Duodenal mucosa (tissue), 2 donors: ENCODE results near the gene OR4C16.

Source experiments
- H3K27ac ChIP-seq: one replicate; pipeline ENCODE4 v1.7.0; 2013; ENCODE audit warnings: low read depth, low read length
- H3K27me3 ChIP-seq, 2 donors: one replicate each; pipeline ENCODE4 v1.7.0; 2013; ENCODE audit warnings: low read length in 2 of 2, control low read depth in 1 of 2; ENCODE audit not compliant: insufficient read depth in 2 of 2, control insufficient read depth in 1 of 2
- H3K36me3 ChIP-seq, 2 donors: one replicate each; pipeline ENCODE4 v1.7.0; 2013; ENCODE audit warnings: low read length in 2 of 2, control low read depth in 1 of 2; ENCODE audit not compliant: insufficient read depth in 2 of 2, control insufficient read depth in 1 of 2
- H3K4me1 ChIP-seq, 2 donors: one replicate each; pipeline ENCODE4 v1.7.0; 2013; ENCODE audit warnings: low read length in 2 of 2, control low read depth in 1 of 2; ENCODE audit not compliant: insufficient read depth in 2 of 2, control insufficient read depth in 1 of 2
- H3K4me3 ChIP-seq, 2 donors: one replicate each; pipeline ENCODE4 v1.7.0; 2013; ENCODE audit warnings: low read length in 2 of 2, low read depth in 1 of 2
- H3K9ac ChIP-seq, 2 donors: one replicate each; pipeline ENCODE4 v1.7.0; 2013; ENCODE audit warnings: low read length in 2 of 2, low read depth in 1 of 2
- H3K9me3 ChIP-seq, 2 donors: one replicate each; pipeline ENCODE4 v1.7.0; 2013; ENCODE audit warnings: low read length in 2 of 2, control low read depth in 1 of 2; ENCODE audit not compliant: control insufficient read depth in 1 of 2

Gene OR4C16

DNA sequence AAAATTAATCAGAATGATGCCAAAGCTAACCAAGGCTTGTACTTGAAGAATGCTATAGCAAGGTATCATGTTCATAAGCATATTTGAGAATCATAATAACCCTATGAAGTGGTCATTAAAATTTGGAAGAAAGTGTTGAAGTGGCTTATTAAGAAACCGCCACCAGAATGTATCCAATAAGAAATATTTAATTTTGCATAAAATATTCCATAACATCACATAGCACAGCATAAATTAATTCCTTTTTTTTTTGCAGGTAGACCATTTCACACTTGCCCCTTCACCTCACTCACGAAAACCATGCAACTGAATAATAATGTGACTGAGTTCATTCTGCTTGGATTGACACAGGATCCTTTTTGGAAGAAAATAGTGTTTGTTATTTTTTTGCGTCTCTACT, at the start of gene OR4C16:
Gene OR4C16 (plus strand): TSS at position 301 of the 400 bp plus-strand sequence. CDS start 0 bp downstream, at position 301.
- Histone ChIP-seq H3K4me3 (no peak within 1 kb of the TSS), H3K4me1 (no peaks in the 10 kb centered on the region), H3K36me3 (no peaks in the 10 kb centered on the region), H3K9me3 (peaks cover 9 to 22% of the 10 kb centered on the region in 2 donors), H3K9ac (no peak within 1 kb of the TSS), H3K27me3 (no peaks in the 10 kb centered on the region), H3K27ac (no peak within 1 kb of the TSS)

DNA sequence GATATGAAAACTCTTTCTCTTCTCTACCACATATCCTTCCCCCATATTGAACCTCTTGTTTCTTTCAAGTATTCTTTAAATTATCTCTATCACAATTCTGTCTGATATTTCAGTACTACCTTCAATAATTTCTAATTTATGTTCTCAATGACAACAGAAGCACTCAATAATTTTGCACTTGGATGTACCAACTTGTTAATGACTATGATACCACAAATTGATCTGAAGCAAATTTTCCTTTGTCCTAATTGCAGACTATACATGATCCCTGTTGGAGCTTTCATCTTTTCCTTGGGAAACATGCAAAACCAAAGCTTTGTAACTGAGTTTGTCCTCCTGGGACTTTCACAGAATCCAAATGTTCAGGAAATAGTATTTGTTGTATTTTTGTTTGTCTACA, 17.8 kb upstream of the OR4C16 start, which contains the start of gene OR4C15:
Gene OR4C15 (plus strand): TSS at position 301 of the 400 bp plus-strand sequence. CDS start 0 bp downstream, at position 301.
- H3K4me3 ChIP-seq: no peak within 1 kb of the TSS
- H3K27ac ChIP-seq: no peak within 1 kb of the TSS
- peaks cover 9% of the 10 kb centered on the region in 2 donors for H3K9me3 ChIP-seq
- no peak within 1 kb of the TSS for H3K9ac ChIP-seq
- H3K27me3 ChIP-seq: no peaks in the 10 kb centered on the region
- H3K36me3 ChIP-seq: no peaks in the 10 kb centered on the region
- no peaks in the 10 kb centered on the region for H3K4me1 ChIP-seq

DNA sequence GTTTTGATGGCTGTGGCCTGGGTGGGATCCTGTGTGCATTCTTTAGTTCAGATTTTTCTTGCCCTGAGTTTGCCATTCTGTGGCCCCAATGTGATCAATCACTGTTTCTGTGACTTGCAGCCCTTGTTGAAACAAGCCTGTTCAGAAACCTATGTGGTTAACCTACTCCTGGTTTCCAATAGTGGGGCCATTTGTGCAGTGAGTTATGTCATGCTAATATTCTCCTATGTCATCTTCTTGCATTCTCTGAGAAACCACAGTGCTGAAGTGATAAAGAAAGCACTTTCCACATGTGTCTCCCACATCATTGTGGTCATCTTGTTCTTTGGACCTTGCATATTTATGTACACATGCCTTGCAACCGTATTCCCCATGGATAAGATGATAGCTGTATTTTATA, 620 bp downstream of the OR4C16 start:
- H3K4me3 ChIP-seq: no peak overlapping the region
- H3K27me3 ChIP-seq: no peaks in the 10 kb centered on the region
- H3K36me3 ChIP-seq: no peaks in the 10 kb centered on the region
- peaks cover 12 to 22% of the 10 kb centered on the region in 2 donors for H3K9me3 ChIP-seq
- H3K27ac ChIP-seq: no peak overlapping the region
- no peaks in the 10 kb centered on the region for H3K4me1 ChIP-seq
- no peak overlapping the region for H3K9ac ChIP-seq

- Histone ChIP-seq H3K27me3 (no peaks in the 10 kb centered on the region), H3K9me3 (peaks cover 0 to 22% of the 10 kb centered on the region in 2 donors), H3K27ac (no peak within 1 kb of the TSS), H3K4me3 (no peak within 1 kb of the TSS), H3K36me3 (no peaks in the 10 kb centered on the region), H3K9ac (no peak within 1 kb of the TSS), H3K4me1 (no peaks in the 10 kb centered on the region)
Measured at GRCh38 chr11:55607545-55607944, 35.6 kb downstream of the OR4C16 start, which contains the start of gene OR4C11. TSS of gene OR4C11 (minus strand) at chr11:55607645. CDS start at chr11:55604373, 3,272 bp downstream.
